HFFc6 (cell line): ENCODE measurements around the gene SLC19A2. TPM values are rescaled to one million over a fixed set of nuclear protein-coding genes. Genes with fewer than 3 reads are reported as not detected.

Experiments
- DNase-seq: peaks from one replicate; pipeline ENCODE4 v3.0.0-alpha.2; 2018
- H3K27ac Mint-ChIP-seq: 2 replicates; pipeline ENCODE4 v1.8.0; 2020; ENCODE audit warnings: mild to moderate bottlenecking, mixed read lengths
- H3K27me3 Mint-ChIP-seq: 2 replicates; pipeline ENCODE4 v1.8.0; 2021; ENCODE audit warnings: mild to moderate bottlenecking, moderate library complexity, mixed read lengths; ENCODE audit not compliant: insufficient read depth
- H3K36me3 Mint-ChIP-seq: 2 replicates; pipeline ENCODE4 v1.8.0; 2021; ENCODE audit warnings: low read depth, mixed read lengths
- H3K4me1 Mint-ChIP-seq: 2 replicates; pipeline ENCODE4 v1.8.0; 2020; ENCODE audit warnings: low read depth, mixed read lengths
- H3K4me3 Mint-ChIP-seq: 2 replicates; pipeline ENCODE4 v1.8.0; 2020; ENCODE audit warnings: mild to moderate bottlenecking, moderate library complexity, mixed read lengths
- H3K9me3 Mint-ChIP-seq: 2 replicates; pipeline ENCODE4 v1.8.0; 2020; ENCODE audit warnings: mild to moderate bottlenecking, mixed read lengths
- total RNA-seq, 6 experiments: library from RNA; stranded (reverse); fragmentation: NEBNext Ultra II Directional; extraction: Animal tissue kit (Norgen Biotek cat#: 25700); gene quantifications; 2 replicates in 1 of 6; 3 replicates in 5 of 6; pipeline ENCODE4 v1.2.3, GENCODE V29; 2021
- TF ChIP-seq, protein P1 (sequence below): fragments of 200-600 bp; sonication (generic); IDR thresholded peaks from 2 replicates; pipeline ENCODE4 v1.5.0; 2021; ENCODE audit warnings: antibody characterized with exemption, mild to moderate bottlenecking

The SLC19A2 gene
- total RNA-seq, 6 experiments from 2014 or later: 2.3 to 3.2 (median 2.8) TPM

DNA sequence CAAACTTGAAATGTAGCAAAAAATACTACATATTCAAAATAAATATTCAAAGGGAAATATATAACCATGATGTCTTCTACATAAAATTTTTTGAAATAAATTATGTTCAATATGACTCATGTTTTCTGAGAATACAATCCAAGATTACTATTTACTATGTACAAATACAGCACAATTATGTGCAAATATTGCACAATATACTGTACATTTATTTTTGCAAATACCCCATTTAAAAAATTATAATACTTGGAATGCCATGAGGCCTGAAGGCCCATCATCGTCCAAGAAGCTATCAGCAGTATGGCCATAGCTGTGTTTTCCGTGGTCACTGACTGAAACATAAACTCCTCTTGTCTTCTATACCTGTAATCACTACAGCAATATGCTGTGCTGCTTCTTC is 70.8 kb downstream of the SLC19A2 start:
- Mint-ChIP-seq H3K4me1 (no peaks in the 10 kb centered on the region), H3K4me3 (no peak overlapping the region), H3K27ac (no peak overlapping the region), H3K27me3 (no peaks in the 10 kb centered on the region), H3K9me3 (peaks cover 12% of the 10 kb centered on the region; the same call in 1 of the 2 replicates), H3K36me3 (no peaks in the 10 kb centered on the region)
- DNase-seq: no peak
- TF ChIP-seq, protein P1, sequence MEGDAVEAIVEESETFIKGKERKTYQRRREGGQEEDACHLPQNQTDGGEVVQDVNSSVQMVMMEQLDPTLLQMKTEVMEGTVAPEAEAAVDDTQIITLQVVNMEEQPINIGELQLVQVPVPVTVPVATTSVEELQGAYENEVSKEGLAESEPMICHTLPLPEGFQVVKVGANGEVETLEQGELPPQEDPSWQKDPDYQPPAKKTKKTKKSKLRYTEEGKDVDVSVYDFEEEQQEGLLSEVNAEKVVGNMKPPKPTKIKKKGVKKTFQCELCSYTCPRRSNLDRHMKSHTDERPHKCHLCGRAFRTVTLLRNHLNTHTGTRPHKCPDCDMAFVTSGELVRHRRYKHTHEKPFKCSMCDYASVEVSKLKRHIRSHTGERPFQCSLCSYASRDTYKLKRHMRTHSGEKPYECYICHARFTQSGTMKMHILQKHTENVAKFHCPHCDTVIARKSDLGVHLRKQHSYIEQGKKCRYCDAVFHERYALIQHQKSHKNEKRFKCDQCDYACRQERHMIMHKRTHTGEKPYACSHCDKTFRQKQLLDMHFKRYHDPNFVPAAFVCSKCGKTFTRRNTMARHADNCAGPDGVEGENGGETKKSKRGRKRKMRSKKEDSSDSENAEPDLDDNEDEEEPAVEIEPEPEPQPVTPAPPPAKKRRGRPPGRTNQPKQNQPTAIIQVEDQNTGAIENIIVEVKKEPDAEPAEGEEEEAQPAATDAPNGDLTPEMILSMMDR: no peak

Other genes with a start within 250 kb of the SLC19A2 start
- 10 to 100 TPM; 16.0 to 22.2 (median 18.7) TPM for gene NME7, start 118.1 kb downstream of the SLC19A2 start, total RNA-seq
- 10 to 100 TPM; 33.2 to 37.3 (median 35.9) TPM for gene BLZF1, start 117.7 kb downstream of the SLC19A2 start, total RNA-seq
- not detected for gene CCDC181, start 58.5 kb downstream of the SLC19A2 start, total RNA-seq
- gene F5, start 100.5 kb upstream of the SLC19A2 start, total RNA-seq: not detected
- not detected for gene SELP, start 144.2 kb upstream of the SLC19A2 start, total RNA-seq
- under 1 TPM in 4 of 6 experiments, not detected in 2; 0.10 to 0.28 (median 0.12) TPM for gene SELL, start 225.7 kb upstream of the SLC19A2 start, total RNA-seq
- not detected for gene SELE, start 248.1 kb upstream of the SLC19A2 start, total RNA-seq